ENCODE results near the gene OMA1.

The OMA1 gene

DNA sequence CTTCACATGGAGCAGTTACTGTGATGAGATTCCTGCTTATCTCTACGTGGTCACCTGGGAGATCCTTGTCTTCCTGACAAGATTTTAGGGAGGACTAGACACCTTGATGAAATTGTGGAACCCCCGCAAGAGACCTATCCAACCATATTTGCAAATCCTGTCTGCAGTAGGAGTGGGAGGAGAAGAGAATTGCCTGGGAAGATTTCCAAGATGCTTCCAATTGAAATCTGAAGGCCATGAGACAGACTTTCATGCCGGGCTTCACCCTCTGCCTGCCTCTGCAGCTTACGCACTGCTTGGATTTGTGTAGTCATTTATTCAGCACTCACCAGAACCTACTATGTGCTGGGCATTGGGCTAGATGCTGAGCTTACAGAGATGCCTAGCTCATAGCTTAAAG is 106.6 kb downstream of the OMA1 start:
- Histone ChIP-seq H3K4me3 (ENCODE audit: low read length) (no peak overlapping the region), H3K27me3 (replicated peaks; ENCODE audit: control insufficient read depth, insufficient read depth, low read length) (no peaks in the 10 kb centered on the region), H3K9ac (ENCODE audit: low read length) (no peak overlapping the region), H3K9me3 (ENCODE audit: control insufficient read depth, low read length) (no peaks in the 10 kb centered on the region), H3K4me1 (ENCODE audit: control insufficient read depth, insufficient read depth, low read length) (no peaks in the 10 kb centered on the region), H3K36me3 (ENCODE audit: control insufficient read depth, insufficient read depth, low read length, severe bottlenecking) (no peaks in the 10 kb centered on the region)
- DNase-seq (ENCODE audit: low read depth): peak; percentile 28

- H3K4me3 ChIP-seq (ENCODE audit: low read length): no peak overlapping the region
- H3K9ac ChIP-seq (ENCODE audit: low read length): no peak overlapping the region
- H3K9me3 ChIP-seq (ENCODE audit: control insufficient read depth, low read length): no peaks in the 10 kb centered on the region
- H3K4me1 ChIP-seq (ENCODE audit: control insufficient read depth, insufficient read depth, low read length): peaks cover 3% of the 10 kb centered on the region
- no peak for DNase-seq (ENCODE audit: low read depth)
- H3K27me3 ChIP-seq (replicated peaks; ENCODE audit: control insufficient read depth, insufficient read depth, low read length): no peaks in the 10 kb centered on the region
- H3K36me3 ChIP-seq (ENCODE audit: control insufficient read depth, insufficient read depth, low read length, severe bottlenecking): no peaks in the 10 kb centered on the region
Measured at GRCh38 chr1:58438468-58438867, 108.1 kb downstream of the OMA1 start.

- H3K4me3 ChIP-seq (ENCODE audit: low read length): no peak overlapping the region
- no peak overlapping the region for H3K9ac ChIP-seq (ENCODE audit: low read length)
- H3K36me3 ChIP-seq (ENCODE audit: control insufficient read depth, insufficient read depth, low read length, severe bottlenecking): no peaks in the 10 kb centered on the region
- no peaks in the 10 kb centered on the region for H3K27me3 ChIP-seq (replicated peaks; ENCODE audit: control insufficient read depth, insufficient read depth, low read length)
- no peak for DNase-seq (ENCODE audit: low read depth)
- no peaks in the 10 kb centered on the region for H3K9me3 ChIP-seq (ENCODE audit: control insufficient read depth, low read length)
- peaks cover 10% of the 10 kb centered on the region for H3K4me1 ChIP-seq (ENCODE audit: control insufficient read depth, insufficient read depth, low read length)
Measured at GRCh38 chr1:58437623-58438022, 108.9 kb downstream of the OMA1 start.

DNA sequence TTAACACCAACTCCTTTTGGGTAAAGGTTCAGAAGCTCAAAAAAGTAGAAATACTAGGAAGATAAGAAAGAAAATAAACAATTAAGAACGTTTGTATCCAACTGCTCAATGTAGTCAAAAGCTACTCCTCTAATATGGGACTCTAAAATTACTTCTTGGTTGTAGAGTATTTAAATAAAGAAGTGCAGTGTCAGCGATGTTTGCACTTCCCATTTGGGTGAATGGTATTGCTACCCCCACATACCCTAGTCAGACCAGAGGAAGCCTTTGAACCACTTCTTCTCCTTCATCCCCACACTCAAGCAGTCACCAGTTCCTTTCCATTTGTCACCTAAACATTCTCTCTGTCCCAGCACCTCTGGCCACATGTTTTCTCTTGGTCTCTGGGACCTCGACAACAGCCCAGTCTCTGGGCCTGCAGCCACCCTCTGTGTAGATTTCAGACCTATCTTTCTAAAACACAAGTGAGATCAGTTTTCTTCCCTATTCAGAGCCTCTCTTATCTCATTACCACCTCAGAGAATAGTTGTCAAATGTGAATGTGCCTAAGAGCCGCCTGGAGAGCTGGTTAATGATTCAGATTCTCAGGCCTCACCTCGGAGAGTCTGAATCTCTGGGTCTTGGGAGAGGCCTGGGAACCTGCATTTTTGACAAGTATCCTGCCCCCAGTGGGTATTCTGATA is 109.8 kb downstream of the OMA1 start:
- no peak for DNase-seq (ENCODE audit: low read depth)
- H3K4me1 ChIP-seq (ENCODE audit: control insufficient read depth, insufficient read depth, low read length): peaks cover 13% of the 10 kb centered on the region
- H3K9ac ChIP-seq (ENCODE audit: low read length): no peak overlapping the region
- H3K36me3 ChIP-seq (ENCODE audit: control insufficient read depth, insufficient read depth, low read length, severe bottlenecking): no peaks in the 10 kb centered on the region
- no peaks in the 10 kb centered on the region for H3K27me3 ChIP-seq (replicated peaks; ENCODE audit: control insufficient read depth, insufficient read depth, low read length)
- no peaks in the 10 kb centered on the region for H3K9me3 ChIP-seq (ENCODE audit: control insufficient read depth, low read length)
- no peak overlapping the region for H3K4me3 ChIP-seq (ENCODE audit: low read length)

DNA sequence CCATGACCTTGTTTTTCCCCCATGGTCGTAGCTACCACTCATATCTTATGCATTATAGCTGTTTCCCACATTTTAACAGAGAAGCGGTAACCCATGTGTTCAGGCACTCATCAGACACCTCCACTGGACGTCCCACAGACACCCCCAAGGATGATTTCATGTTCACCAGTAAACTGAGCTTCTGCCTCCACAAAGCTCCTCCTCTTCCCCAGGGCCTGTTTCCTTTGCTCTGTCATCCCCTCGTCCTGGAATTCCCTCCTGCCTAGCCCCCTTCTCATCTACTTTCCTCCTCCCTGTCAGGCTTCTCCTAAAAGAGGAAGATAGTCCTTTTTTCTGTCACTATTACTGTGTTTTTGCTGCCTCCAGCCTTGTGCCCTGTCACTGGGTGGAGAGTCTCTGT is 111.2 kb downstream of the OMA1 start:
- H3K27me3 ChIP-seq (replicated peaks; ENCODE audit: control insufficient read depth, insufficient read depth, low read length): no peaks in the 10 kb centered on the region
- H3K9me3 ChIP-seq (ENCODE audit: control insufficient read depth, low read length): no peaks in the 10 kb centered on the region
- H3K4me3 ChIP-seq (ENCODE audit: low read length): no peak overlapping the region
- H3K4me1 ChIP-seq (ENCODE audit: control insufficient read depth, insufficient read depth, low read length): peaks cover 13% of the 10 kb centered on the region
- no peaks in the 10 kb centered on the region for H3K36me3 ChIP-seq (ENCODE audit: control insufficient read depth, insufficient read depth, low read length, severe bottlenecking)
- H3K9ac ChIP-seq (ENCODE audit: low read length): no peak overlapping the region
- DNase-seq (ENCODE audit: low read depth): no peak

GRCh38 chr1:58434607-58435006 is 111.9 kb downstream of the OMA1 start:
- Histone ChIP-seq H3K4me1 (ENCODE audit: control insufficient read depth, insufficient read depth, low read length) (peaks cover 13% of the 10 kb centered on the region), H3K27me3 (replicated peaks; ENCODE audit: control insufficient read depth, insufficient read depth, low read length) (no peaks in the 10 kb centered on the region), H3K36me3 (ENCODE audit: control insufficient read depth, insufficient read depth, low read length, severe bottlenecking) (no peaks in the 10 kb centered on the region), H3K4me3 (ENCODE audit: low read length) (no peak overlapping the region), H3K9me3 (ENCODE audit: control insufficient read depth, low read length) (no peaks in the 10 kb centered on the region), H3K9ac (ENCODE audit: low read length) (no peak overlapping the region)
- DNase-seq (ENCODE audit: low read depth): no peak

GRCh38 chr1:58434181-58434580 is 112.3 kb downstream of the OMA1 start:
- Histone ChIP-seq H3K9ac (ENCODE audit: low read length) (no peak overlapping the region), H3K9me3 (ENCODE audit: control insufficient read depth, low read length) (no peaks in the 10 kb centered on the region), H3K36me3 (ENCODE audit: control insufficient read depth, insufficient read depth, low read length, severe bottlenecking) (no peaks in the 10 kb centered on the region), H3K27me3 (replicated peaks; ENCODE audit: control insufficient read depth, insufficient read depth, low read length) (no peaks in the 10 kb centered on the region), H3K4me3 (ENCODE audit: low read length) (no peak overlapping the region), H3K4me1 (ENCODE audit: control insufficient read depth, insufficient read depth, low read length) (peaks cover 13% of the 10 kb centered on the region)
- no peak for DNase-seq (ENCODE audit: low read depth)

DNA sequence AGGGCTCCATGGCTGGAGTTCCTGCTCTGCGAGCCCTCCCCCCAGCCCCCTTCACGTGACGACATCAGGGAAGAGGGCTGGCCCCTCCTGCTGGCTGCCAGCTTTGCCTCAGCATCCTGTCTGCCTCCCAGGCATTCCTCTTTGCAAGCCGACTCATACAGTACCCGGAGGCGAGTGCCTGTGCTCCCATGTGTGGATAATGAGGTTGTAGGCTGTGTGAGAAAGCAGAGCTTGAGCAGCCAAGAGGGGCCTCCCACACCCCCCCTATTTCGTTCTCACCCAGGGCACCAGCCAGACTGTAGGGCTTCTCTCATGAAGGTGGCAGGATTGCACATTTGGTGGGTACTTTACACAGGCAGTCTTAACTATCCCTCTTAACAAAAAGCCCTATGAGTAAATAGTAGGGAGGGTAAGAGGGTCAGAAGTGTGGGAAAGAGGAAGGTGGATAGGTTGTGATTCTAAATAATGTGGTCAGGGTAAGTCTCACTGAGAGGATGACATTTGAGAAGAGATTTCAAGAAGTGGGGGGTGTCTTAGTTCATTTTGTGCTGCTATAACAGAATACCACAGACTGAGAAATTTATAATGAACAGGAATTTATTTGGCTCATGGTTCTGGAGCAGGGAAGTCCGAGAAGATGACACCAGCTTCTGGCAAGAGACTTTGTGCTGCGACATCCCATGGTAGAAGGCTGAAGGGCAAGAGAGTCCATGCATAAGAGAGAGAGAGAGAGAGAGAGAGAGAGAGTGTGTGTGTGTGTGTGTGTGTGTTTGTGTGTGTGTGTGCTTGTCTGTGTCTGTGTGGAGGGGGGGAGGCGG is 113.5 kb downstream of the OMA1 start:
- H3K4me3 ChIP-seq (ENCODE audit: low read length): peak overlapping the region; percentile 49
- H3K36me3 ChIP-seq (ENCODE audit: control insufficient read depth, insufficient read depth, low read length, severe bottlenecking): no peaks in the 10 kb centered on the region
- H3K4me1 ChIP-seq (ENCODE audit: control insufficient read depth, insufficient read depth, low read length): peaks cover 13% of the 10 kb centered on the region
- H3K9me3 ChIP-seq (ENCODE audit: control insufficient read depth, low read length): no peaks in the 10 kb centered on the region
- no peaks in the 10 kb centered on the region for H3K27me3 ChIP-seq (replicated peaks; ENCODE audit: control insufficient read depth, insufficient read depth, low read length)
- peak overlapping the region; percentile 10 for H3K9ac ChIP-seq (ENCODE audit: low read length)
- peak; percentile 85 for DNase-seq (ENCODE audit: low read depth)

DNA sequence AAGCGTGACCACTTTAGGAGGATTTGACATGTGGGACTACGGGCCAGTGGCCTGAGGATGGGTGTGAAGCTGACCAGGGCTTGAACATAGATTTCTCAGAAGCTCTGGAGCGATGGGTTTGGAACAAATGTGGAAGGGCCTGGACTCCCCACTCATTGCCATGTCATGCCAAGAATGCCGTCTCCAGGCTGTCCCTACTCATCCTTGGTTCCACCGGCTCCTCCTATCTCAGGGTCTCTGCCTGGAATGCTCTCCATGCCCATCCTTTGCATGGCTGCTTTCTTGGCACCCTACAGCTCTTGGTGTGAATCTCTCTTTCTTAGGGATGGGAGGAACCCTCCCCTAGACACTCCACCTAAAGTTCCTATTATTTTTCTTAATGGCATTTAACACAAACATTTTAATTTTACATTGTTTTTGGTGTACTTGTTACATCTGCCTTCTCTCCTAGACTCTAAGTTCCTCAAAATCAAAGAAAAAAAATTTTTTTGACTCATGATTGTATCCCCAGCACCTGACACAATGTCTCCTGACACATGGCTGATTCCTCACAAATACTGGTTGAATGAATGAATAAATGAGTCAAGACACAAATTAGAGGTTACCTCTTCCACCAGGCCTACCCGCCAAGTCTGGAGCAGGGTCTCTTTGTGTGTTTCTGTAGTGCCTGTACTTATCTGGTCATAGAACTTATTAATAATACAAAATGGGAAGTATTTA is 114.5 kb downstream of the OMA1 start:
- Histone ChIP-seq H3K36me3 (ENCODE audit: control insufficient read depth, insufficient read depth, low read length, severe bottlenecking) (no peaks in the 10 kb centered on the region), H3K4me1 (ENCODE audit: control insufficient read depth, insufficient read depth, low read length) (peaks cover 13% of the 10 kb centered on the region), H3K4me3 (ENCODE audit: low read length) (no peak overlapping the region), H3K9me3 (ENCODE audit: control insufficient read depth, low read length) (no peaks in the 10 kb centered on the region), H3K27me3 (replicated peaks; ENCODE audit: control insufficient read depth, insufficient read depth, low read length) (no peaks in the 10 kb centered on the region), H3K9ac (ENCODE audit: low read length) (no peak overlapping the region)
- no peak for DNase-seq (ENCODE audit: low read depth)

Data from adipocyte (in vitro differentiated cells).